ENCODE data around the gene CEBPA.

GRCh38 chr19:33294058-33294798, 8.1 kb downstream of the CEBPA start:
- TF ChIP-seq, protein P1, sequence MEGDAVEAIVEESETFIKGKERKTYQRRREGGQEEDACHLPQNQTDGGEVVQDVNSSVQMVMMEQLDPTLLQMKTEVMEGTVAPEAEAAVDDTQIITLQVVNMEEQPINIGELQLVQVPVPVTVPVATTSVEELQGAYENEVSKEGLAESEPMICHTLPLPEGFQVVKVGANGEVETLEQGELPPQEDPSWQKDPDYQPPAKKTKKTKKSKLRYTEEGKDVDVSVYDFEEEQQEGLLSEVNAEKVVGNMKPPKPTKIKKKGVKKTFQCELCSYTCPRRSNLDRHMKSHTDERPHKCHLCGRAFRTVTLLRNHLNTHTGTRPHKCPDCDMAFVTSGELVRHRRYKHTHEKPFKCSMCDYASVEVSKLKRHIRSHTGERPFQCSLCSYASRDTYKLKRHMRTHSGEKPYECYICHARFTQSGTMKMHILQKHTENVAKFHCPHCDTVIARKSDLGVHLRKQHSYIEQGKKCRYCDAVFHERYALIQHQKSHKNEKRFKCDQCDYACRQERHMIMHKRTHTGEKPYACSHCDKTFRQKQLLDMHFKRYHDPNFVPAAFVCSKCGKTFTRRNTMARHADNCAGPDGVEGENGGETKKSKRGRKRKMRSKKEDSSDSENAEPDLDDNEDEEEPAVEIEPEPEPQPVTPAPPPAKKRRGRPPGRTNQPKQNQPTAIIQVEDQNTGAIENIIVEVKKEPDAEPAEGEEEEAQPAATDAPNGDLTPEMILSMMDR (IDR thresholded peaks at IDR 0.05; ENCODE audit: low read depth, low read length) = no peak
- TF ChIP-seq POLR2A (IDR thresholded peaks at IDR 0.05; ENCODE audit: extremely low read depth, insufficient read length) = no peak
- no peak for TF ChIP-seq MAX (IDR thresholded peaks at IDR 0.05; ENCODE audit: low read depth, low read length)
- no peak for TF ChIP-seq MYC (IDR thresholded peaks at IDR 0.05; ENCODE audit: low read depth, low read length)

All from NB4 (cell line).